Mesangial cell (primary cell): Measurements from ENCODE around the gene KCTD10. TPM values are rescaled to one million over a fixed set of nuclear protein-coding genes. Genes with fewer than 3 reads are reported as not detected.

Experiments used
- total RNA-seq: library from RNA; depleted of rRNA; stranded (reverse); fragments of >200 nt; gene quantifications from 2 replicates; pipeline ENCODE4 v1.2.3, GENCODE V29; 2015

KCTD10 gene, protein sequence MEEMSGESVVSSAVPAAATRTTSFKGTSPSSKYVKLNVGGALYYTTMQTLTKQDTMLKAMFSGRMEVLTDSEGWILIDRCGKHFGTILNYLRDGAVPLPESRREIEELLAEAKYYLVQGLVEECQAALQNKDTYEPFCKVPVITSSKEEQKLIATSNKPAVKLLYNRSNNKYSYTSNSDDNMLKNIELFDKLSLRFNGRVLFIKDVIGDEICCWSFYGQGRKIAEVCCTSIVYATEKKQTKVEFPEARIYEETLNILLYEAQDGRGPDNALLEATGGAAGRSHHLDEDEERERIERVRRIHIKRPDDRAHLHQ
- total RNA-seq, result 56.1 and 66.8 TPM in 2 replicates

DNA sequence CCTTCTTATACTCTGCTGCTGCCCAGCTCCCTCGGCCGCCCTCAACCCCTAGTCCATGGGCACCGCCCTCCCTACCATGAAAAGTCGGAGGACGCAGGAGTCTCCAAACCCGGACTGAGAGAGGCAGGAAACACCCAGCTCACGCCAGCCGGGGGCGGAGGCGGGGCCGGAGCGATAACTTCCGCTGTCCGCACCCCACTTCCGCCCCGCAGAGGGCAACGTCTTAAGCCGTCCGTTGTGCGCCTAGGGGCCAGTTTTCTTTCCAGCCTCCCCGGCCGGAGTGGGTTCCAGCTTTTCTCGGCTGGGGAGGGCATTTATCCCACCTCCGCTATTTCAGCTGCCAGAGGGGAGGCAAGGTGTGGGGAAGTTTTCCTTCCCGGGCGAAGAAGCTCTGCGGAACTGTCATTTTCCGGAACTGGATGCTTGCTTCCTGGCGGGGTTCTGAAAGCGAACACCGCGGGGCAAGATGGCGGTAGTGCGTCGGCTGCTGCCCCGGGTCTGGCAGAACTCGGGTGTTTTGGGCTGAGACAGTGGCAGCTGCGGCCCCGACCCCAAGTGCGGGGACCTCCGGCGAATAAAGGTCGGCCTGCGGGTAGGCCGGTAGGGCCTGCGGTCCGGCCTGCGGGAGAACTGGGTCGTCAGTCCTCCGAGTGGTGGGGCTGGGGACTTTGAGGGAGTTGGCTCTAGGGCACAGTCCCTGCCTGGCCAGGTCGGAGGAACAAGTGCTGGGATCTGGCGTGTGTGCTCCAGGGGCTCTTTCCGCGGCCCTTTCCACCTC, at the start of gene KCTD10, which contains the start of gene UBE3B:
Gene KCTD10, minus strand, starts transcription at position 116 of the 778 bp plus-strand sequence. Its CDS starts 38 bp downstream, at position 78.
Gene UBE3B, plus strand, starts transcription at position 450 of the 778 bp plus-strand sequence. CDS start 5,918 bp downstream, outside the sequence.

Other genes with a start within 250 kb of the KCTD10 start
- gene FOXN4, start 168.0 kb downstream of the KCTD10 start, total RNA-seq, result not detected in 2 replicates
- not detected in 2 replicates for gene MYO1H, start 129.4 kb downstream of the KCTD10 start, total RNA-seq
- 26.0 and 29.8 TPM in 2 replicates for gene UBE3B, start 334 bp upstream of the KCTD10 start, total RNA-seq
- 45.0 and 63.6 TPM in 2 replicates for gene MMAB, start 96.2 kb upstream of the KCTD10 start, total RNA-seq
- 30.8 and 35.2 TPM in 2 replicates for gene MVK, start 96.5 kb upstream of the KCTD10 start, total RNA-seq
- gene FAM222A, start 236.5 kb upstream of the KCTD10 start, total RNA-seq, result 0.49 and 1.3 TPM in 2 replicates